Lung (tissue), 12 donors: Measurements from ENCODE around the gene ACYP2. TPM values are rescaled to one million over a fixed set of nuclear protein-coding genes. Genes with fewer than 3 reads are reported as not detected.

ENCODE experiments used
- ATAC-seq: fragments of 200-7000 bp; cut with Tn5 transposase; one replicate; pipeline ENCODE4 v1.9.1; 2020; ENCODE audit warnings: moderate number of reproducible peaks; ENCODE audit not compliant: insufficient read depth, low FRiP score
- DNase-seq, 3 donors: peaks; one replicate each; pipeline ENCODE4 v3.0.0-alpha.2; 2013 to 2017
- H3K27ac ChIP-seq, 2 donors: one replicate each; pipeline ENCODE4 v1.5.1; 2013; ENCODE audit warnings: mild to moderate bottlenecking in 2 of 2, moderate library complexity in 2 of 2, control low read depth in 1 of 2, inconsistent platforms in 1 of 2, low read depth in 1 of 2, low read length in 1 of 2
- H3K27me3 ChIP-seq, 3 donors: one replicate each; pipeline ENCODE4 v1.5.1; 2013; ENCODE audit warnings: low read length in 2 of 3; ENCODE audit not compliant: control insufficient read depth in 3 of 3, insufficient read depth in 3 of 3
- H3K36me3 ChIP-seq, 4 donors: one replicate each; pipeline ENCODE4 v1.5.1; 2013; ENCODE audit warnings: low read length in 4 of 4, mild to moderate bottlenecking in 1 of 4, moderate library complexity in 1 of 4; ENCODE audit not compliant: control insufficient read depth in 4 of 4, insufficient read depth in 4 of 4
- H3K4me1 ChIP-seq, 5 donors: one replicate each; pipeline ENCODE4 v1.5.1; 2013; ENCODE audit warnings: low read length in 5 of 5, mild to moderate bottlenecking in 2 of 5, moderate library complexity in 1 of 5; ENCODE audit not compliant: control insufficient read depth in 5 of 5, insufficient read depth in 5 of 5
- H3K4me3 ChIP-seq: one replicate; pipeline ENCODE4 v1.5.1; 2013; ENCODE audit warnings: mild to moderate bottlenecking, control low read depth, moderate library complexity
- H3K9ac ChIP-seq, 2 donors: one replicate each; pipeline ENCODE4 v1.5.1; 2013; ENCODE audit warnings: low read length in 2 of 2, control low read depth in 1 of 2; ENCODE audit not compliant: insufficient read depth in 1 of 2
- H3K9me3 ChIP-seq, 4 donors: one replicate each; pipeline ENCODE4 v1.5.1; 2013; ENCODE audit warnings: low read length in 3 of 4, mild to moderate bottlenecking in 1 of 4, moderate library complexity in 1 of 4; ENCODE audit not compliant: control insufficient read depth in 4 of 4, insufficient read depth in 3 of 4
- WGBS, 2 donors: extraction: QIAGEN DNeasy Blood & Tissue Kit; methylation state at CpG; one replicate each; pipeline ENCODE4 v1.1.7; 2013; 5-methylcytosine and 5-hydroxymethylcytosine counted together
- polyA plus RNA-seq, 2 donors: library from polyadenylated mRNA; stranded (reverse); fragments of 200-250 nt; gene quantifications; one replicate each; pipeline ENCODE4 v1.2.1, GENCODE V29; 2013
- total RNA-seq, 2 donors: library from RNA; depleted of rRNA in 1 of 2; stranded (reverse); fragments of >200 nt in 1 of 2; gene quantifications; one replicate each; pipeline ENCODE4 v1.2.1, GENCODE V29; 2014 to 2021
- TF ChIP-seq, protein P1 (sequence below): IDR thresholded peaks from 2 replicates; pipeline ENCODE4 v1.5.1; 2012; ENCODE audit warnings: mild to moderate bottlenecking; ENCODE audit errors: control extremely low read depth, extremely low read depth
- donor health status: control.
- donor health status: control.
- donor health status: Bipolar disorder and iron deficiency.
- donor health status: healthy.
- donor health status: DM: yes; HTN: yes; CAD: no.

Gene ACYP2
- total and polyA plus RNA-seq, 4 donors = 13.2 to 23.7 (median 18.0) TPM

- Histone ChIP-seq H3K27me3 (no peaks in the 10 kb centered on the region), H3K4me3 (no peak overlapping the region), H3K4me1 (peaks cover 0 to 42% (median 7%) of the 10 kb centered on the region in 5 donors), H3K9ac (no peak overlapping the region), H3K27ac (no peak overlapping the region), H3K9me3 (no peaks in the 10 kb centered on the region), H3K36me3 (no peaks in the 10 kb centered on the region)
- DNase-seq (peak in 1 of 3 donors; percentile 29), ATAC-seq (no peak)
- TF ChIP-seq, protein P1, sequence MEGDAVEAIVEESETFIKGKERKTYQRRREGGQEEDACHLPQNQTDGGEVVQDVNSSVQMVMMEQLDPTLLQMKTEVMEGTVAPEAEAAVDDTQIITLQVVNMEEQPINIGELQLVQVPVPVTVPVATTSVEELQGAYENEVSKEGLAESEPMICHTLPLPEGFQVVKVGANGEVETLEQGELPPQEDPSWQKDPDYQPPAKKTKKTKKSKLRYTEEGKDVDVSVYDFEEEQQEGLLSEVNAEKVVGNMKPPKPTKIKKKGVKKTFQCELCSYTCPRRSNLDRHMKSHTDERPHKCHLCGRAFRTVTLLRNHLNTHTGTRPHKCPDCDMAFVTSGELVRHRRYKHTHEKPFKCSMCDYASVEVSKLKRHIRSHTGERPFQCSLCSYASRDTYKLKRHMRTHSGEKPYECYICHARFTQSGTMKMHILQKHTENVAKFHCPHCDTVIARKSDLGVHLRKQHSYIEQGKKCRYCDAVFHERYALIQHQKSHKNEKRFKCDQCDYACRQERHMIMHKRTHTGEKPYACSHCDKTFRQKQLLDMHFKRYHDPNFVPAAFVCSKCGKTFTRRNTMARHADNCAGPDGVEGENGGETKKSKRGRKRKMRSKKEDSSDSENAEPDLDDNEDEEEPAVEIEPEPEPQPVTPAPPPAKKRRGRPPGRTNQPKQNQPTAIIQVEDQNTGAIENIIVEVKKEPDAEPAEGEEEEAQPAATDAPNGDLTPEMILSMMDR = no peak
- 70 to 80% methylated on average over 2 of the region's 2 CpGs for WGBS, 2 donors
Observed at GRCh38 chr2:54204476-54204875, 89.1 kb downstream of the ACYP2 start.

DNA sequence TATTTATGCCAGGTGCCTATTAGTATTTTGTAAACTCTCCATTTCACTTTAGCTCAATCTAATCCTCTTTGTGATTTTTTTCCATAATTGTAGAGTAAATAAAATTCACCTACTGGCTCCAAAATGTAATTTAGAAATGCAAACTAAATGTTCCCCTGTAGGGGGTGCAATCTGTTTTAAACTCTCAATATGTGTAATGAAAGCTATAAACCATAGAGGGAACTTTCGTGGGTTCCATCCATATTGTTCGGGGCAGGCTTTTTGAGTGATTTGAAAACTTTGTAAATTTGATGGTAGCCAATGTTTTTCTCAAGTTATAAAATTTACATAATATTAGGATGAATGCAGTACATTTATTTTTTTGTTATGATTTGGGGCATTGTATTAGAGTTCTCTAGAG is 91.2 kb downstream of the ACYP2 start:
- no peak overlapping the region for H3K27ac ChIP-seq
- no peak overlapping the region for H3K4me3 ChIP-seq
- H3K4me1 ChIP-seq = peaks cover 0 to 45% (median 7%) of the 10 kb centered on the region in 5 donors
- no peaks in the 10 kb centered on the region for H3K36me3 ChIP-seq
- TF ChIP-seq, protein P1 = no peak
- no peak overlapping the region for H3K9ac ChIP-seq
- DNase-seq (peak in 2 of 3 donors; percentile 62 to 70), ATAC-seq (no peak)
- WGBS, 2 donors = 14 to 17% methylated on average over 2 of the region's 2 CpGs
- H3K9me3 ChIP-seq = no peaks in the 10 kb centered on the region
- no peaks in the 10 kb centered on the region for H3K27me3 ChIP-seq

- H3K4me3 ChIP-seq = no peak overlapping the region
- no peak overlapping the region for H3K9ac ChIP-seq
- 30 to 59% methylated on average over 3 of the region's 3 CpGs for WGBS, 2 donors
- peaks cover 0 to 52% (median 10%) of the 10 kb centered on the region in 5 donors for H3K4me1 ChIP-seq
- H3K27ac ChIP-seq = no peak overlapping the region
- no peaks in the 10 kb centered on the region for H3K27me3 ChIP-seq
- peak; percentile 78 to 99 (median 99) for DNase-seq
- H3K36me3 ChIP-seq = no peaks in the 10 kb centered on the region
- TF ChIP-seq, protein P1 = no peak
- H3K9me3 ChIP-seq = no peaks in the 10 kb centered on the region
- peak; percentile 49 for ATAC-seq
Observed at GRCh38 chr2:54207666-54208195, 92.3 kb downstream of the ACYP2 start.
